Fibroblast of upper back skin (primary cell): ENCODE results near the gene CCDC97.
A peak's percentile ranks its signal among the peaks of the same experiment; 100 is the strongest.

Experiments
- DNase-seq: peaks from one replicate; pipeline ENCODE4 v3.0.0-alpha.2; 2013

The CCDC97 gene

DNA sequence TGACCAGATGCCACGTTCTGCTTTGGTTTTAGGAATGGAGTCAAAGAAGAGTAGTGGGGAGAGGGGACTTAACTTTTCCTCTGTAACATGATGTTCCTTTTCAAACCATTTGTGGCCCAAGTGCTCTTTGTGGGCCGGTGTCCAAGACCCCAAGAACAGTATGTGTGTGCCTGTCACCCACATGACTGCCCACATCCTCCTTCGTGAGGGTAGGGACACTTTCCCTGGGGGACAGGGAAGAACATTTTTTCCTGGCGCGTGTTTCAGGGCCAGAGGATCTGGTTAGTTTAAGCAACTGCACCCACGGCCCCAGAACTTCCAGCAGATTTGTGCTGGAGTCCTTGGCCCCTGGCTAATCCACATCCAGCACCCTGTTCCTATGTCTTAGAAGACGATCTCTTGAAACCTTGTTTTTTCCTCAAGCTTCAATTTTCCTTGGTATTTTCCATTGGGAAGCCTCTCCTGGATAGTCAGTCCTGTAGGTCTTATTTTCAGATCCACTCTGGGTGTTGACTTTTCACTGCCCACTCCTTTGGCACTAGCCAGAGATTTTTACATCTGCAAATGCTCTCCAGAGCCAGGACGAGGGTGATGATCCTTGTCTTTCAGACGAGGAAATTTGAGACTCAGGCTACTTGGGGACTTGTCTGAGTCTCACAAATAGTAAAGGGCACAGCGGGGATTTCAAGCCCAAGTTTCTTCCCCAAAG, 10.8 kb upstream of the CCDC97 start:
- no peak for DNase-seq

DNA sequence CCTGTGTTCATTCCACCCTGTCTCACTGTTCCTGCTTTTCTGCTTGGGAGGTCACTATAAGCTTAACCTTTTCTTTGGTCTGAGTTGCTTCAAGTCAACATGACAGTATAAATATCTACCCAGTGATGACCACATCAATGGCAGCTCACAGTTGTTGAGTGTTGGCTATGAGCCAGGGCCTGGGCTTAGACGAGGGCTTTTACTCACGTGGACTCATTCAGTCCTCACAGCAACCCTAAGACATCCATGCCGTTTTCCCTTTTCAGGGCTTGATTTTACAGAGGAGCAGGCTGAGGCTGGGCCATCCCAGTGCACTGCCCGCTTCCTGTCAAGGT, 10.2 kb upstream of the CCDC97 start:
- peak; percentile 41 for DNase-seq

DNA sequence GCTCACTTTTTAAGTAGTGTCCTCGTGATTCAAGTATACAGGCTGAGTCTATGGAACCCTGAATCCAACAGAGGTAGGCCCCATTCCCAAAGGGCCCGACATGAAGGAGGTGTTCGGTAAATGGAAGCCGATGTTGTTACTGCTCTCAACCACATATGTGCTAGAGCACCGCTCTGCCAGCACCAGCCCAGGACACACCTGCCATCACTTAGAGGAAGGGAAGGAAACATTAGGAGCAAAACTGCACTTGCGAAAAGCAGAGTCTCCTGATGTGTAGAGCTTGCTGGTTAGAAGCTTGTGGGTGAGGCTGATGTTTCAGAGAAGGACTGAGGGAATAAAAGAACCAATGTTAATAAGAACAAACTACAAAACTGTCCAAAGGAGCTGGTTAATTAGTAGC, 9.4 kb upstream of the CCDC97 start:
- DNase-seq = no peak

DNA sequence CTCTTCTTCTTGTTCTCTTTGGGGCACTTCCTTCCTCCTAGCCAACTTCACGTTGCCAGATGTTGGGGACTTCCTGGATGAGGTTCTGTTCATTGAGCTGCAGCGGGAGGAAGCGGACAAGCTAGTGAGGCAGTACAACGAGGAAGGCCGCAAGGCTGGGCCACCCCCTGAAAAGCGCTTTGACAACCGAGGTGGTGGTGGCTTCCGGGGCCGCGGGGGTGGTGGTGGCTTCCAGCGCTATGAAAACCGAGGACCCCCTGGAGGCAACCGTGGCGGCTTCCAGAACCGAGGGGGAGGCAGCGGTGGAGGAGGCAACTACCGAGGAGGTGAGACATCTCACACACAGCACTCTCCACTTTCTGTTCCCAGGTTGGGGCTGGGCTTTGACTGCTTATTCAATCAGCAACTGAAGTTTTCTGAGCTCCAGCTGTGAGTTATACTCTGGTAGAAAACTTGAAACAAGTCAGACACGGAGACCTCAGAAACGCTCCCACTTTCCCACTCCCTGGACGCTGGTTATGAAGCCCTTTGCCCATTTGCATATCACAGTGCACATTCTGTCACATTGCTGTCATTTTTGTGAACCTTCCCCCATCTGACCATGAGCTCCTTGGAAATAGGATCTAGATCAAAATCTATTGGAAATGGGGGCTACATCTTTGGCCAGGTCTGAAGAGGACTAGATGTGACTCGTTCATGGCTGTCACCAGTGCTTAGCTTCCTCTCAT, 7.2 kb upstream of the CCDC97 start:
- DNase-seq = no peak

DNA sequence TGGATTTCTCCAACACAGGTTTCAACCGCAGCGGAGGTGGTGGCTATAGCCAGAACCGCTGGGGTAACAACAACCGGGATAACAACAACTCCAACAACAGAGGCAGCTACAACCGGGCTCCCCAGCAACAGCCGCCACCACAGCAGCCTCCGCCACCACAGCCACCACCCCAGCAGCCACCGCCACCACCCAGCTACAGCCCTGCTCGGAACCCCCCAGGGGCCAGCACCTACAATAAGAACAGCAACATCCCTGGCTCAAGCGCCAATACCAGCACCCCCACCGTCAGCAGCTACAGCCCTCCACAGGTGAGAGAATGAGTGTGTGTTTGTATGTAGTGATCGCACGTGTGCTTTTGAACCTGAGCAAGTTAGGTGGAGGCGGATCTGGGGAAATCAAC, 6.0 kb upstream of the CCDC97 start:
- no peak for DNase-seq

DNA sequence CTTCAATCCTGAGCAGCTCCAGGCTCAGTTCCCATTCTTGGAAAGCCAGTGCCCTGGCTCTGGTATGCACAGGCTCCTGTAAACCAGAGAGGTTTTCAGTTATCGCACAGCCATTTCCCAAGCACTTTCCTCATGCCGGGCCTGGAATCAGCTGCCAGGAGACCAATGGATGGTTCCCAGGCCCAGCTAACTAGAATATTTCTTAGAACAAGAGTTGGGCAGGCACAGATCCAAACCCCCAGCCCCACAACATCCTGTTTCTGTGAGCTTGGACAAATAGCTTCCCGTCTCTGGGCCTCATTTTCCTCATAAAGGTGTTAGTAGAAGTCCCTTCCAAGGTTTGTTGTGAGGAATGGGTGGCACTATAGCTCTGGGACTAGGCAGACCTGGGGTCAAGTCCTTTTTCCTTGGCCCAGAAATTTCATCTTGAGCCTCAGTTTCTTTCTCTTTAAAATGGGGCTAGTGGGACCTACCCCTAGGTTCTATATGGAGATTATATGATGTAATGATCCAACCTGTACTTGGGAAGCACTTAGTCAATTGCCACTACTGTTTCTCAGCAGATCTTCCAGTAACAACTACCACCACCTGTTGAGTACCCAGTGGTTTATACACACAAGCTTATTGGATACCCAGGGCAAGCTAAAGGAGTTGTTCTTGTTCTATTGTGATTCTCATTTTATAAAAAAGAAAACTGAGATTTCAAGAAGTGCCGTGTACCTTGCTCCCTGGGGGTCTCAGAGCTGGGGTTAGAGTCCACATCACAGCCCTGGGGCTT, 5.1 kb upstream of the CCDC97 start:
- no peak for DNase-seq

DNA sequence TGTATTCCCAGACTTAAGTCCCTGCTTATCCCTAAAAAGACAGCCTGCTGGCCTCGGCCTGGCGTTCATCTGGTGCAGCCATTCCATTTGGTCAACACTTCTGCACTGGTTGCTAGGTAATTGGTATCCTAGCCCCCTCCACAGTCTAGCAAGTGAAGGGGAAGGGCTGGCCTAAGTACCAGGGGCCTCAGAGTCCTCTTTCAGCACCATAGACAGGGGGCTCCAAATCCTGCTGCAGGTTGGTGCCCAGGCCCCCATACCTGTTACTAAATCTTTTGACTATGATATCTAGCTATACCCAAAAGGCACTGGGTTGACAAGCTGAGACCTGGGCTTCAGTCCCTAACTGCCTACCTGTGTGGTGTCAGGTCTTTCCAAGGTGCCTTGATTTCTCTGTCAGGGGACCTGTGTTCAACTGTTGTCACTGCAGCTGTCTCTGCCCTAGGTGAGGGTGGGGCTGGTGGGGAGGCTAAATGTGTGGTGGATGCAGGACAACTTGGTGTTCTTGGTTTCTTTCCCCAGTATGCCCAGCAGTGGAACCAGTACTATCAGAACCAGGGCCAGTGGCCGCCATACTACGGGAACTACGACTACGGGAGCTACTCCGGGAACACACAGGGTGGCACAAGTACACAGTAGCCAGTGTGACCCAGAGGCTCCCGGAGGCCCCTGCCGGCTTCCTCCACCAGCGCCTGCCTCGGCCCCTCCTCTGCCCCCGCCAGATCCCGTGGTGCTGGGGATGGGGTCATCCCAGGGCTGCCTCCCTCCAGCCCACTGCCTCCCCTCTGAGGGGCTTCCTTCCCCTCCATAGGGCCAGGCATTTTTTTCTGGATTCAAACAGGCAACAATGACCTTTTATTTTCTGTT, 3.8 kb upstream of the CCDC97 start:
- DNase-seq = no peak

GRCh38 chr19:41307090-41307875, 2.7 kb upstream of the CCDC97 start:
- DNase-seq = no peak

GRCh38 chr19:41307954-41308449, 2.0 kb upstream of the CCDC97 start:
- no peak for DNase-seq

DNA sequence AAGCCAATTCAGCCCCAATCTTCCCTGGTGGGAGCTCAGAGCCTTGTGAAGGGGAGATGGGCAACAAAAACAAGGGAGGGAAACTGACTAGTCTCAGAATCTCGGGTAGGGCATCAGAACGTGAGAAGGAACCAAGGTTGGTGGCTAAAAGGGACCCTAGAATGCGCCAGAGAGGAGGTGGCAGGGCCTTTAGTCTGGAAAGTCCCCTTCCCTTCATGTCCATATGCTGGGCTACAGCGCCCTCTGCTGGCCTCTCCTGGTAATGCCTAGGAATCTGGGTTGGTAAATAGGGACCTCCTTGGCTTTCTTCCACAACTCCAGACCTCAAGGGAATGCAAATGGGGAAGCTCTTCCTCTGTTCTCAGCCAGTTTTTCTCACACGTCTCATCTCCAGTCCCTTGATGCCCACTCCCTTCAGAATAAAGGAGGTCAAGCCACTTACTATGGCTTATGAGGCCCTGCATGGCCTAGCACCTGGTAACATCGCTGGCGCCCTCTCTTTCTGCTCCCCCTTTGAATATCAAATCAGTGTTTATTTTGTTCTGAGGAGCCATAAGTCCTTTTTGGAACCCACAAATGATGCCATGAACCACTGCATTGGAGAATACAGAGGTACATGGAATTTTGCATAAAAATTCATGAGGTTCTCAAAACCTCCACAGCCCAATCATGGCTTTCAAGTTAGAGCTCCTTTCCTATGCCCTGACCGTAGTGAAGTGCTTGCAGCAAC, 1.4 kb upstream of the CCDC97 start:
- peak; percentile 89 for DNase-seq

DNA sequence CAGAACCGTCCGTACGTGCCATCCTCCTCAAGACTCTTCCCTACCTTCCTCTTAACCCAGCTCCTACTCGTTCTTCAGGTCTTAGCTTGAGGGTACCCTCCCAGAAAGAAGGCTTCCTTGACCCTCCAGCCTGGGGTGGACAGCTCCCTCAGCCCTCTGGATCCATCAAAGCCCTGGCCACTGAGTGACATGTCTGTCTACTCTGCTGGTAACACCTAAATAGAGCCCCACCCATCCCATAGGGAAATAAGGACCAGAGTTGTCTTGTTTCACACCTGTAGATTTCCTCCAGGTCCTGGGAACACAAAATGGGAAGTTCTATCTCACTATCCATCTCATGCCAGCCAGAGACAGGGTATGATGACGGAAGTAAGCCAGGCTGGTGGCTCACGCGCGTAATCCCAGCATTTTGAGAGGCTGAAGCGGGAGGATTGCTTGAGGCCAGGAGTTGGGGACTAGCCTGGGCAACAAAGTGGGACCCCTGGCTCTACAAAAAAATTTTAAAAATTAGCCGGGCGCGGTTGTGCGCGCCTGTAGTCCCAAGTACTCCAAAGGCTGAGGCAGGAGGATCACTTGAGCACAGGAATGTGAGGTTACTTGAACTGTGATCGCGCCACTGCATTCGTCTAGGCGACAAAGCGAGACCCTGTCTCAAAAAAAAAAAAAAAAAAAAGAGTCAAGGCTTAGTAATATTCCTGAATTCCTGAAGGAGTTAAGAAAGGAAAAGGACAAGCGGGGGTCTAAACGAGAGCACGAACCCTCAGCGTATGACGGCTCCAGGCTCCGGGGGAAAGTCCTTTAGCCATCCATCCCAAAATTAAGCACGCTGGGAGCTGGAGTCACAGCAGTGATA, 566 bp upstream of the CCDC97 start:
- no peak for DNase-seq

DNA sequence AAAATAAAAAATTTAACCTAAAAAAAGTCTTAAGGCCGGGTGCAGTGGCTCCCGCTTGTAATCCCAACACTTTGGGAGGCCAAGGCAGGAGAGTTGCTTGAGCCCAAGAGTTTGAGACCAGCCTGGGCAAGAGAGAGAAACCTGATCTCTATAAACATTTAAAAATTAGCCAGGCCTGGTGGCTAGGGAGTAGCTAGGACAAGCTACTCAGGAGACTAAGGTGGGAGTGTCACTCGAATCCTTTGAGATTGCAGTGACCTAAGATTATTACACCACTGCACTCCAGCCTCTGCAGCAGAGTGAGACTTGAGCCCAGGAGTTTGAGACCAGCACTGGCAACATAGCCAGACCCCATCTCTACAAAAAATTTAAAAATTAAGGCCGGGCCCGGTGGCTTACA, 1.1 kb downstream of the CCDC97 start:
- DNase-seq = no peak

GRCh38 chr19:41311613-41312012, 1.6 kb downstream of the CCDC97 start:
- DNase-seq = no peak

DNA sequence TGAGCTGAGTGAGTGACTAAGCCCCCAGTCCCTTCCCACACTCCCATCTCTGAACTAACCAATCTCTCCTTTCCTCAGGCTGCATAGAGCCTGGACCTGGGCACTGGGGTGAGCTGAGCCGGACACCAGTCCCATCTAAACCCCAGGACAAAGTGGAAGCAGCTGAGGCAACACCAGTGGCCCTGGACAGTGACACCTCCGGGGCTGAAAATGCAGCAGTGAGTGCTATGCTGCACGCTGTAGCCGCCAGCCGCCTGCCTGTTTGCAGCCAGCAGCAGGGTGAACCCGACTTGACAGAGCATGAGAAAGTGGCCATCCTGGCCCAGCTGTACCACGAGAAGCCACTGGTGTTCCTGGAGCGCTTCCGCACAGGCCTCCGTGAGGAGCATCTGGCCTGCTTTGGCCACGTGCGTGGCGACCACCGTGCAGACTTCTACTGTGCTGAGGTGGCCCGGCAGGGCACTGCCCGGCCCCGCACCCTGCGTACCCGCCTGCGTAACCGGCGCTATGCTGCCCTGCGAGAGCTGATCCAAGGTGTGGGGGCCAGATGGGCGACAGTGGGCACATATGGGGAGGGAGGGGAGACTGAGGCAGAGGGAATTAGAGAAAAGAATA, 6.4 kb downstream of the CCDC97 start:
- DNase-seq = no peak

DNA sequence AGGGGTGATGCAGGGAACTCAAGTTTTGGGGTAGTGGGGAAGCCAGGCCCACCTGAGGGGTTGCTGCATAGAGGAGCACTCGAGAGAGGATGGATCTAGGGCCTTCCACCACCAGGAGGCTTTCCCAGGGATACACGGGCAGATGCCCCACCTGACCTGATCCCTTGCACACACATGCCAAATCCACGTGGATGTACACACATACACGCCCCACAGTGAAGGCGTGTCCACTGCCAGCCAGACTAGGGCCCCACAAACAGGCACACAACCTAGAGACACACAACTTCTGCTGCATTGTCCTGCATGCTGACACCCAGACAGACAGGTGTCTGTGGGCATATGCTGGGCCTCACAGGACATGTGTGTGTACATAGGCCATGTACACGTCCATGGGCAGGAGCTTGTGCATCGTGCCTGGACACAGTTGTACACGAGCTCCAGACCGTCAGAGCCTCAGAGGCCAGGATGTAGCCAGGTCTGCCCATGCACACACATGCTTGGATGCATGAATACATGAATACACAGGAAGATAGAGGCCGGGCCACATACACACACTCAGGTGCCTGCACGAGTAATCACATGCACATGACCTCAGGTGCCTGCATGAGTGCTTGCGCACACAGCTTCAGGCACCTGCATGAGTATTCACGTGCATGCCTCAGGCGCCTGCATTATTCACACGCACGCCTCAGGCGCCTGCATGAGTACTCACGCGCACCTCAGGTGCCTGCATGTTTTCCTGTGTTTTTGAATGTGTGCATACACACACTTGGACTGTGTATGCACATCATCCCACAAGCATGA, 8.9 kb downstream of the CCDC97 start:
- no peak for DNase-seq

DNA sequence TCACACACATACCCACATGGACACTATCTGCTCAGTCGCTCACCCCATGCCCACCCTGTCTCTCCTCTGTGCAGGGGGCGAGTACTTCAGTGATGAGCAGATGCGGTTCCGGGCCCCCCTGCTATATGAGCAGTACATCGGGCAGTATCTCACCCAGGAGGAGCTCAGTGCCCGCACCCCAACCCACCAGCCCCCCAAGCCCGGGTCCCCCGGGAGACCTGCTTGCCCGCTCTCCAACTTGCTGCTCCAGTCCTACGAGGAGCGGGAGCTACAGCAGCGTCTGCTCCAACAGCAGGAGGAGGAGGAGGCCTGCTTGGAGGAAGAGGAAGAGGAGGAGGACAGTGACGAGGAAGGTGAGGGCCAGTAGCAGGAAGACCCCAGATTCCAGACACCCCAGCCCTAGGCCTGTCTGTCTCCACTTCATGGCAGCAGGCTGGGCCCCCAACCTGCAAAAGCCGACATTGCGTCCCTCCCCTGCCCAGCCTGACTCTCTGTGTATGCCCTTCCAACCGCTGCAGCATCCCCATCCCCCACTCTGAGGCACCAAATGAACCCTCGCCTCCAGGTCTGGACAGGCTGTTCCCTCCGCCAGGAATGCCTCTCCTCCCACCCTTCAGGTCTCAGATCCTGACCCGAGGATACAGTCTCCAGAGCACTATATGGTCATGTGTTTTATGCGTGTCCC, 9.7 kb downstream of the CCDC97 start:
- DNase-seq = no peak

GRCh38 chr19:41320185-41320518, 10.2 kb downstream of the CCDC97 start:
- DNase-seq = no peak

- no peak for DNase-seq
These were observed 10.6 kb downstream of the CCDC97 start for GRCh38 chr19:41320568-41320967.

GRCh38 chr19:41321204-41321599, 11.2 kb downstream of the CCDC97 start:
- DNase-seq = no peak
